HFF-Myc (cell line): ENCODE results near the gene CLEC16A.

Source experiments
- DNase-seq: peaks from one replicate; pipeline ENCODE4 v3.0.0-alpha.2; 2011; ENCODE audit warnings: low read depth; ENCODE audit errors: extremely low read depth
- H3K4me3 ChIP-seq: replicated peaks from 2 replicates; pipeline ENCODE4 v1.5.1; 2011; ENCODE audit warnings: low read depth, mild to moderate bottlenecking, control low read depth, low read length
- CTCF ChIP-seq: IDR thresholded peaks from 2 replicates; pipeline ENCODE4 v1.5.1; 2012; ENCODE audit warnings: mild to moderate bottlenecking, low read depth, low read length, control low read depth; ENCODE audit errors: missing control alignments

Gene CLEC16A

GRCh38 chr16:11211061-11211976 is 267.0 kb downstream of the CLEC16A start:
- DNase-seq = no peak
- H3K4me3 ChIP-seq = no peak overlapping the region
- TF ChIP-seq CTCF = no peak

- no peak for DNase-seq
- no peak overlapping the region for H3K4me3 ChIP-seq
- TF ChIP-seq CTCF = no peak
Measured at GRCh38 chr16:11211977-11212797, 267.8 kb downstream of the CLEC16A start.

GRCh38 chr16:11212798-11213196 is 268.4 kb downstream of the CLEC16A start:
- H3K4me3 ChIP-seq = no peak overlapping the region
- no peak for DNase-seq
- no peak for TF ChIP-seq CTCF

GRCh38 chr16:11213373-11213772 is 269.0 kb downstream of the CLEC16A start:
- H3K4me3 ChIP-seq = no peak overlapping the region
- no peak for TF ChIP-seq CTCF
- no peak for DNase-seq

GRCh38 chr16:11213799-11214198 is 269.4 kb downstream of the CLEC16A start:
- DNase-seq = no peak
- no peak for TF ChIP-seq CTCF
- H3K4me3 ChIP-seq = no peak overlapping the region

GRCh38 chr16:11215935-11216556 is 271.7 kb downstream of the CLEC16A start:
- H3K4me3 ChIP-seq = no peak overlapping the region
- DNase-seq = no peak
- TF ChIP-seq CTCF = no peak
